NCI-H226 (cell line): ENCODE measurements around the gene HDHD5.

Source experiments
- DNase-seq: peaks from one replicate; pipeline ENCODE4 v3.0.0-alpha.2; 2015

HDHD5 gene

GRCh38 chr22:17103351-17103750 lies 55.7 kb downstream of the HDHD5 start:
- no peak for DNase-seq

GRCh38 chr22:17102297-17102667 lies 56.8 kb downstream of the HDHD5 start:
- DNase-seq, result no peak

- no peak for DNase-seq
Observed at GRCh38 chr22:17101475-17102296, 57.4 kb downstream of the HDHD5 start.

- DNase-seq, result no peak
Observed at GRCh38 chr22:17100621-17101020, 58.5 kb downstream of the HDHD5 start.

GRCh38 chr22:17098379-17098819 lies 60.7 kb downstream of the HDHD5 start:
- no peak for DNase-seq

GRCh38 chr22:17097701-17098100 lies 61.4 kb downstream of the HDHD5 start:
- DNase-seq, result no peak

GRCh38 chr22:17097062-17097461 lies 62.0 kb downstream of the HDHD5 start:
- DNase-seq, result no peak

GRCh38 chr22:17096071-17096470 lies 63.0 kb downstream of the HDHD5 start:
- DNase-seq, result no peak

GRCh38 chr22:17095538-17095937 lies 63.5 kb downstream of the HDHD5 start:
- no peak for DNase-seq

GRCh38 chr22:17093081-17093480 lies 66.0 kb downstream of the HDHD5 start:
- no peak for DNase-seq

- no peak for DNase-seq
Observed at GRCh38 chr22:17091851-17092250, 67.2 kb downstream of the HDHD5 start.

GRCh38 chr22:17090550-17090949 lies 68.5 kb downstream of the HDHD5 start:
- DNase-seq, result no peak
